GM18520 (cell line): ENCODE measurements around the gene IRX2.

Experiments used
- ATAC-seq: cut with Tn5 transposase; IDR thresholded peaks from one replicate; pipeline ENCODE4 v1.9.1; 2021; ENCODE audit not compliant: unreplicated experiment

The IRX2 gene

GRCh38 chr5:2756211-2757152, 5.0 kb upstream of the IRX2 start:
- ATAC-seq, result no peak

- ATAC-seq, result no peak
These were observed 4.2 kb upstream of the IRX2 start for GRCh38 chr5:2755681-2756171.

- no peak for ATAC-seq
These were observed 3.7 kb upstream of the IRX2 start for GRCh38 chr5:2755076-2755680.

GRCh38 chr5:2754581-2755075, 3.2 kb upstream of the IRX2 start:
- no peak for ATAC-seq

- no peak for ATAC-seq
These were observed 2.3 kb upstream of the IRX2 start for GRCh38 chr5:2753452-2754420.

GRCh38 chr5:2752821-2753439, 1.5 kb upstream of the IRX2 start:
- no peak for ATAC-seq

- no peak for ATAC-seq
These were observed 763 bp upstream of the IRX2 start for GRCh38 chr5:2752059-2752820.

- no peak for ATAC-seq
These were observed 566 bp downstream of the IRX2 start for GRCh38 chr5:2750758-2751464.

- no peak for ATAC-seq
These were observed 1.3 kb downstream of the IRX2 start for GRCh38 chr5:2750026-2750757.

- no peak for ATAC-seq
These were observed 1.9 kb downstream of the IRX2 start for GRCh38 chr5:2749514-2750025.

GRCh38 chr5:2748861-2749513, 2.5 kb downstream of the IRX2 start:
- ATAC-seq, result no peak

GRCh38 chr5:2748179-2748860, 3.2 kb downstream of the IRX2 start:
- no peak for ATAC-seq

- no peak for ATAC-seq
These were observed 3.9 kb downstream of the IRX2 start for GRCh38 chr5:2747363-2748162.

- ATAC-seq, result no peak
These were observed 4.9 kb downstream of the IRX2 start for GRCh38 chr5:2746561-2747032.

- ATAC-seq, result no peak
These were observed 7.0 kb downstream of the IRX2 start for GRCh38 chr5:2744485-2744884.
